Ascending aorta (tissue), 2 donors: ENCODE measurements around the gene LCE1D. TPM values are rescaled to one million over a fixed set of nuclear protein-coding genes. Genes with fewer than 3 reads are reported as not detected.

Source experiments
- DNase-seq, 2 donors: peaks; one replicate each; pipeline ENCODE4 v3.0.0-alpha.2; 2019; ENCODE audit warnings: low spot score in 2 of 2
- H3K27ac ChIP-seq, 2 donors: fragments of 200-600 bp; sonication (generic); one replicate each; pipeline ENCODE4 v1.5.1; 2016 to 2017; ENCODE audit warnings: mild to moderate bottlenecking in 1 of 2
- H3K27me3 ChIP-seq: fragments of 200-600 bp; sonication (generic); one replicate; pipeline ENCODE4 v1.5.1; 2017
- H3K36me3 ChIP-seq, 2 donors: fragments of 200-600 bp; sonication (generic); one replicate each; pipeline ENCODE4 v1.5.1; 2016
- H3K4me1 ChIP-seq, 2 donors: fragments of 200-600 bp; sonication (generic); one replicate each; pipeline ENCODE4 v1.5.1; 2016 to 2017; ENCODE audit warnings: mild to moderate bottlenecking in 1 of 2
- H3K4me3 ChIP-seq, 2 donors: fragments of 200-600 bp; sonication (generic); one replicate each; pipeline ENCODE4 v1.5.1; 2016 to 2017; ENCODE audit warnings: mild to moderate bottlenecking in 1 of 2
- H3K9me3 ChIP-seq, 2 donors: fragments of 200-600 bp; sonication (generic); one replicate each; pipeline ENCODE4 v1.5.1; 2016
- CTCF ChIP-seq, 3 experiments: fragments of 200-600 bp in 2 of 3; fragments of 450-650 bp in 1 of 3; sonication (generic) in 2 of 3; IDR thresholded peaks; one replicate each; pipeline ENCODE4 v1.5.1; 2016 to 2019; ENCODE audit warnings: antibody characterized with exemption in 3 of 3, mild to moderate bottlenecking in 1 of 3, moderate library complexity in 1 of 3
- intact Hi-C: fragments of 100-400 bp; cut with DNase I; formaldehyde crosslinking; loops from one replicate; pipeline ENCODE4 v1.15.1; 2023
- total RNA-seq: library from RNA; depleted of rRNA; stranded (reverse); fragments of >200 nt; gene quantifications from one replicate; pipeline ENCODE4 v1.1.0, GENCODE V29; 2016

LCE1D gene
- total RNA-seq, result not detected

GRCh38 chr1:152796421-152796820 is at the start of gene LCE1D:
TSS of gene LCE1D (plus strand) at chr1:152796721. CDS start at chr1:152797795, 1,074 bp downstream.
- no peaks in the 10 kb centered on the region for H3K4me1 ChIP-seq
- H3K27ac ChIP-seq, result no peak within 1 kb of the TSS
- H3K27me3 ChIP-seq, result no peaks in the 10 kb centered on the region
- intact Hi-C loops, result no loop called here
- H3K36me3 ChIP-seq, result no peaks in the 10 kb centered on the region
- DNase-seq, result no peak
- no peak within 1 kb of the TSS for H3K4me3 ChIP-seq
- no peaks in the 10 kb centered on the region for H3K9me3 ChIP-seq
- TF ChIP-seq CTCF (IDR thresholded peaks at IDR 0.05), result no peak

GRCh38 chr1:152747831-152748230 is 48.7 kb upstream of the LCE1D start:
- H3K4me1 ChIP-seq, result no peaks in the 10 kb centered on the region
- H3K27ac ChIP-seq, result no peak overlapping the region
- no peaks in the 10 kb centered on the region for H3K36me3 ChIP-seq
- no peaks in the 10 kb centered on the region for H3K27me3 ChIP-seq
- H3K4me3 ChIP-seq, result no peak overlapping the region
- intact Hi-C loops, result no loop called here
- TF ChIP-seq CTCF (IDR thresholded peaks at IDR 0.05), result no peak
- no peaks in the 10 kb centered on the region for H3K9me3 ChIP-seq
- no peak for DNase-seq

GRCh38 chr1:152752225-152752624 is 44.3 kb upstream of the LCE1D start:
- Histone ChIP-seq H3K27ac (no peak overlapping the region), H3K4me3 (no peak overlapping the region), H3K4me1 (no peaks in the 10 kb centered on the region), H3K9me3 (no peaks in the 10 kb centered on the region), H3K36me3 (no peaks in the 10 kb centered on the region), H3K27me3 (no peaks in the 10 kb centered on the region)
- intact Hi-C loops, result no loop called here
- TF ChIP-seq CTCF (IDR thresholded peaks at IDR 0.05), result no peak
- no peak for DNase-seq

GRCh38 chr1:152753586-152753985 is 42.9 kb upstream of the LCE1D start:
- Histone ChIP-seq H3K9me3 (no peaks in the 10 kb centered on the region), H3K36me3 (no peaks in the 10 kb centered on the region), H3K27me3 (no peaks in the 10 kb centered on the region), H3K27ac (no peak overlapping the region), H3K4me3 (no peak overlapping the region), H3K4me1 (no peaks in the 10 kb centered on the region)
- TF ChIP-seq CTCF (IDR thresholded peaks at IDR 0.05), result no peak
- intact Hi-C loops, result no loop called here
- DNase-seq, result no peak

- Histone ChIP-seq H3K9me3 (no peaks in the 10 kb centered on the region), H3K4me1 (no peaks in the 10 kb centered on the region), H3K27ac (no peak overlapping the region), H3K27me3 (no peaks in the 10 kb centered on the region), H3K36me3 (no peaks in the 10 kb centered on the region), H3K4me3 (no peak overlapping the region)
- intact Hi-C loops, result no loop called here
- TF ChIP-seq CTCF (IDR thresholded peaks at IDR 0.05), result no peak
- no peak for DNase-seq
Measured at GRCh38 chr1:152756872-152757271, 39.6 kb upstream of the LCE1D start.

- Histone ChIP-seq H3K27ac (no peak within 1 kb of the TSS), H3K4me1 (no peaks in the 10 kb centered on the region), H3K27me3 (no peaks in the 10 kb centered on the region), H3K9me3 (no peaks in the 10 kb centered on the region), H3K36me3 (no peaks in the 10 kb centered on the region), H3K4me3 (no peak within 1 kb of the TSS)
- TF ChIP-seq CTCF (IDR thresholded peaks at IDR 0.05), result no peak
- intact Hi-C loops, result no loop called here
- DNase-seq, result no peak
Measured at GRCh38 chr1:152757747-152758146, 38.8 kb upstream of the LCE1D start, which contains the start of gene KPRP. TSS of gene KPRP (plus strand) at chr1:152758025. CDS start at chr1:152759589, 1,564 bp downstream.
